ENCODE data around the gene DLGAP1. TPM values are rescaled to one million over a fixed set of nuclear protein-coding genes. Genes with fewer than 3 reads are reported as not detected.
A peak's percentile ranks its signal among the peaks of the same experiment; 100 is the strongest.

The DLGAP1 gene
- total and polyA plus RNA-seq, 2 of the 4 experiments (the other 2 are of a cell fraction): under 0.01 to 0.09 TPM

DNA sequence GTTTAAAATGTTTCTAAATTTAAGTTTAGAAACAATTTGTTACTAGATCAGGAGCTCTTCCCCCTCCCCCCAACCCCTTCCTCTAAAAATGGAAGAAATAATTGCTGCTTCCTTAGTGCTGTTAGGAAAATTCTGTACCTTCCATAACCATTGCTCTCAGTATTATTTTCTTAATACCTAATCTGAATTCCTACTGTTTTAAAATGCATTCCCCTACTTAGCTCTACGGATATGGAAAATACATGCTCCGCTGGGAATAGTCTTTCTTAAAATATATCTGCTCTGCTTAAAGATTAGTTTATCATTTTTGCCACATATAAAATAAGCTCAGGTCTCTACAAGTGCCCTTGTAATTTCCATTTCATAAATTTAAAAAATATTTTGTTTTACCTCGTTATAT lies 789.9 kb downstream of the DLGAP1 start:
- TF ChIP-seq RFX5 (IDR thresholded peaks at IDR 0.05; ENCODE audit: low read depth, low read length) (no peak), MXI1 (IDR thresholded peaks at IDR 0.05; ENCODE audit: borderline replicate concordance, low read depth, low read length) (no peak), MAZ (IDR thresholded peaks at IDR 0.05; ENCODE audit: borderline replicate concordance, low read depth, low read length) (no peak), CHD1 (IDR thresholded peaks at IDR 0.05; ENCODE audit: low read depth, low read length) (no peak), SMC3 (IDR thresholded peaks at IDR 0.05; ENCODE audit: low read depth, low read length) (no peak), MAFK (IDR thresholded peaks at IDR 0.05; ENCODE audit: low read depth, low read length) (no peak), POLR2A (IDR thresholded peaks at IDR 0.05; ENCODE audit: low read depth, low read length) (no peak), RAD21 (IDR thresholded peaks at IDR 0.05; ENCODE audit: low read length) (no peak), NFE2L2 (IDR thresholded peaks at IDR 0.05; ENCODE audit: low read depth, low read length) (no peak)
- TF ChIP-seq, protein P1, sequence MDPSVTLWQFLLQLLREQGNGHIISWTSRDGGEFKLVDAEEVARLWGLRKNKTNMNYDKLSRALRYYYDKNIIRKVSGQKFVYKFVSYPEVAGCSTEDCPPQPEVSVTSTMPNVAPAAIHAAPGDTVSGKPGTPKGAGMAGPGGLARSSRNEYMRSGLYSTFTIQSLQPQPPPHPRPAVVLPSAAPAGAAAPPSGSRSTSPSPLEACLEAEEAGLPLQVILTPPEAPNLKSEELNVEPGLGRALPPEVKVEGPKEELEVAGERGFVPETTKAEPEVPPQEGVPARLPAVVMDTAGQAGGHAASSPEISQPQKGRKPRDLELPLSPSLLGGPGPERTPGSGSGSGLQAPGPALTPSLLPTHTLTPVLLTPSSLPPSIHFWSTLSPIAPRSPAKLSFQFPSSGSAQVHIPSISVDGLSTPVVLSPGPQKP (IDR thresholded peaks at IDR 0.05; ENCODE audit: borderline replicate concordance, low read depth, low read length): no peak
- TF ChIP-seq, protein P2, sequence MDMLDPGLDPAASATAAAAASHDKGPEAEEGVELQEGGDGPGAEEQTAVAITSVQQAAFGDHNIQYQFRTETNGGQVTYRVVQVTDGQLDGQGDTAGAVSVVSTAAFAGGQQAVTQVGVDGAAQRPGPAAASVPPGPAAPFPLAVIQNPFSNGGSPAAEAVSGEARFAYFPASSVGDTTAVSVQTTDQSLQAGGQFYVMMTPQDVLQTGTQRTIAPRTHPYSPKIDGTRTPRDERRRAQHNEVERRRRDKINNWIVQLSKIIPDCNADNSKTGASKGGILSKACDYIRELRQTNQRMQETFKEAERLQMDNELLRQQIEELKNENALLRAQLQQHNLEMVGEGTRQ (IDR thresholded peaks at IDR 0.05; ENCODE audit: low read depth, low read length): no peak
- TF ChIP-seq, protein P3, sequence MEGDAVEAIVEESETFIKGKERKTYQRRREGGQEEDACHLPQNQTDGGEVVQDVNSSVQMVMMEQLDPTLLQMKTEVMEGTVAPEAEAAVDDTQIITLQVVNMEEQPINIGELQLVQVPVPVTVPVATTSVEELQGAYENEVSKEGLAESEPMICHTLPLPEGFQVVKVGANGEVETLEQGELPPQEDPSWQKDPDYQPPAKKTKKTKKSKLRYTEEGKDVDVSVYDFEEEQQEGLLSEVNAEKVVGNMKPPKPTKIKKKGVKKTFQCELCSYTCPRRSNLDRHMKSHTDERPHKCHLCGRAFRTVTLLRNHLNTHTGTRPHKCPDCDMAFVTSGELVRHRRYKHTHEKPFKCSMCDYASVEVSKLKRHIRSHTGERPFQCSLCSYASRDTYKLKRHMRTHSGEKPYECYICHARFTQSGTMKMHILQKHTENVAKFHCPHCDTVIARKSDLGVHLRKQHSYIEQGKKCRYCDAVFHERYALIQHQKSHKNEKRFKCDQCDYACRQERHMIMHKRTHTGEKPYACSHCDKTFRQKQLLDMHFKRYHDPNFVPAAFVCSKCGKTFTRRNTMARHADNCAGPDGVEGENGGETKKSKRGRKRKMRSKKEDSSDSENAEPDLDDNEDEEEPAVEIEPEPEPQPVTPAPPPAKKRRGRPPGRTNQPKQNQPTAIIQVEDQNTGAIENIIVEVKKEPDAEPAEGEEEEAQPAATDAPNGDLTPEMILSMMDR (conservative IDR thresholded peaks at IDR 0.05; ENCODE audit: low read depth, low read length): no peak
- H4K20me1 ChIP-seq (ENCODE audit: insufficient read depth, low read length): no peaks in the 10 kb centered on the region
- no peak overlapping the region for H4K5ac ChIP-seq (ENCODE audit: low read depth, low read length)
- no peak overlapping the region for H3K4me2 ChIP-seq (ENCODE audit: low read depth, low read length)
- ChIA-PET CTCF (interaction anchor here (0.9 to 3.4 kb wide), 13 partner anchors 12 to 386 kb away, joined by 3 to 28 read pairs (median 7); no protein-coding TSS in a partner anchor), POLR2A (ENCODE audit: unreplicated experiment) (interaction anchor here (0.6 to 1.8 kb wide), 4 partner anchors 61 to 214 kb away, joined by 4 to 9 read pairs (median 5); no protein-coding TSS in a partner anchor)
- dilution Hi-C loops (cut with HindIII; ENCODE audit: low sequenced_read_pairs, unreplicated experiment) (no loop called here), intact Hi-C loops (cut with micrococcal nuclease) (loop anchor here (5.0 kb wide), 1 partner anchor 733 kb away; no protein-coding TSS in a partner anchor), in situ Hi-C loops (cut with MboI; ENCODE audit: low sequenced_read_pairs) (loop anchor here (5.0 to 10.0 kb wide), 3 partner anchors 70 to 383 kb away; partner anchors contain the start of gene TGIF1)
- no peaks in the 10 kb centered on the region for H3K27me3 ChIP-seq (ENCODE audit: control insufficient read depth, insufficient read depth, low read length)
- H3K14ac ChIP-seq (replicated peaks; ENCODE audit: low read depth, low read length): no peak overlapping the region
- no peak overlapping the region for H2BK15ac ChIP-seq (ENCODE audit: low read depth, low read length)
- H3K79me1 ChIP-seq (ENCODE audit: low read depth in 1 of 2, low read length in 2 of 2): no peaks in the 10 kb centered on the region
- H3K56ac ChIP-seq (ENCODE audit: extremely low read depth, insufficient read depth, low read length): no peak overlapping the region; the same call in 1 of the 2 replicates
- peak overlapping the region; percentile 63; the same call in 1 of the 2 replicates for H2BK120ac ChIP-seq (ENCODE audit: low read depth, low read length)
- H3K27ac ChIP-seq (ENCODE audit: insufficient read depth, low read length): no peak overlapping the region
- no peaks in the 10 kb centered on the region for H3K36me3 ChIP-seq (ENCODE audit: control insufficient read depth, insufficient read depth, low read length)
- no peaks in the 10 kb centered on the region for H3K9me1 ChIP-seq (ENCODE audit: insufficient read depth, low read length)
- H3K18ac ChIP-seq (ENCODE audit: low read depth, low read length): no peak overlapping the region
- ATAC-seq (ENCODE audit: low read depth) (no peak), DNase-seq (no peak)
- no peak overlapping the region for H2BK20ac ChIP-seq (ENCODE audit: low read depth, low read length)
- no peak overlapping the region for H3K9ac ChIP-seq (ENCODE audit: low read depth, low read length)
- no peak overlapping the region for H2AK5ac ChIP-seq (ENCODE audit: low read depth, low read length)
- H4K8ac ChIP-seq (ENCODE audit: low read depth in 2 of 2, low read length in 2 of 2): peak overlapping the region in 1 of 2 experiments; percentile 29; a peak in 1 of 4 replicates
- H2BK5ac ChIP-seq (ENCODE audit: low read depth, low read length, poor library complexity, severe bottlenecking): peak overlapping the region; percentile 15
- H3K4me3 ChIP-seq (ENCODE audit: insufficient read depth, low read depth, low read length): no peak overlapping the region
- H3K9me3 ChIP-seq (ENCODE audit: control insufficient read depth, insufficient read depth, low read length): peaks cover 3% of the 10 kb centered on the region
- no peak overlapping the region for H4K91ac ChIP-seq (ENCODE audit: insufficient read depth, low read depth, low read length)
- H3K4ac ChIP-seq (ENCODE audit: low read depth, low read length): no peak overlapping the region
- BruUV-seq (replicated peaks): no TSS peak
- peaks cover 4% of the 10 kb centered on the region for H3K4me1 ChIP-seq (ENCODE audit: control insufficient read depth, insufficient read depth, low read length)
- no peak overlapping the region for H2AK9ac ChIP-seq (replicated peaks; ENCODE audit: low read depth, low read length, poor library complexity)
- no CpG with 5 or more reads among the region's 3 CpGs for WGBS, 2 experiments (ENCODE audit: extremely low coverage in 2 of 2, insufficient read length in 1 of 2)
- H3K23ac ChIP-seq (ENCODE audit: low read depth, low read length): no peak overlapping the region
- no peak overlapping the region for H2AFZ ChIP-seq (replicated peaks; ENCODE audit: low read length, poor library complexity)
